H9 (cell line): ENCODE results near the gene RNASEH2B. TPM values are rescaled to one million over a fixed set of nuclear protein-coding genes. Genes with fewer than 3 reads are reported as not detected.

Experiments used
- DNase-seq: peaks from one replicate; pipeline ENCODE4 v3.0.0-alpha.2; 2017
- H2AFZ ChIP-seq: one replicate; pipeline ENCODE4 v1.6.1; 2013; ENCODE audit warnings: mild to moderate bottlenecking, low read length, control low read depth, moderate library complexity
- H2AK5ac ChIP-seq: 2 replicates; pipeline ENCODE4 v1.6.1; 2013; ENCODE audit warnings: low read length, control low read depth, mixed read lengths; ENCODE audit not compliant: insufficient read length
- H2BK120ac ChIP-seq: one replicate; pipeline ENCODE4 v1.6.1; 2013; ENCODE audit warnings: low read depth, mild to moderate bottlenecking, low read length, control low read depth, inconsistent platforms; ENCODE audit not compliant: poor library complexity, severe bottlenecking
- H2BK12ac ChIP-seq: 2 replicates; pipeline ENCODE4 v1.6.1; 2013; ENCODE audit warnings: low read length, control low read depth, mixed read lengths, low read depth; ENCODE audit not compliant: insufficient read length
- H2BK15ac ChIP-seq: 2 replicates; pipeline ENCODE4 v1.6.1; 2013; ENCODE audit warnings: low read depth, low read length, control low read depth
- H2BK20ac ChIP-seq: one replicate; pipeline ENCODE4 v1.6.1; 2013; ENCODE audit warnings: low read depth, mild to moderate bottlenecking, low read length, control low read depth, inconsistent platforms; ENCODE audit not compliant: poor library complexity, severe bottlenecking
- H2BK5ac ChIP-seq: 2 replicates; pipeline ENCODE4 v1.6.1; 2013; ENCODE audit warnings: low read length, control low read depth, mixed read lengths; ENCODE audit not compliant: insufficient read length
- H3K14ac ChIP-seq: 2 replicates; pipeline ENCODE4 v1.6.1; 2013; ENCODE audit warnings: low read length, control low read depth; ENCODE audit not compliant: insufficient read depth
- H3K18ac ChIP-seq: 2 replicates; pipeline ENCODE4 v1.6.1; 2013; ENCODE audit warnings: low read depth, mild to moderate bottlenecking, mixed read lengths, low read length, control low read depth; ENCODE audit not compliant: insufficient read length
- H3K23ac ChIP-seq: 2 replicates; pipeline ENCODE4 v1.6.1; 2013; ENCODE audit warnings: low read length, control low read depth, mixed read lengths, low read depth; ENCODE audit not compliant: insufficient read length
- H3K23me2 ChIP-seq: 2 replicates; pipeline ENCODE4 v1.6.1; 2013; ENCODE audit warnings: low read depth, mild to moderate bottlenecking, mixed read lengths, low read length, control low read depth; ENCODE audit not compliant: insufficient read length, poor library complexity, severe bottlenecking
- H3K27ac ChIP-seq: 2 replicates; pipeline ENCODE4 v1.5.1; 2013; ENCODE audit warnings: low read length, control low read depth, mixed read lengths, low read depth; ENCODE audit not compliant: insufficient read length
- H3K27me3 ChIP-seq: 2 replicates; pipeline ENCODE4 v1.6.1; 2013; ENCODE audit warnings: low read length, control low read depth, inconsistent platforms; ENCODE audit not compliant: insufficient read depth
- H3K4ac ChIP-seq: 2 replicates; pipeline ENCODE4 v1.6.1; 2013; ENCODE audit warnings: low read depth, mild to moderate bottlenecking, control low read depth, inconsistent platforms, low read length, moderate library complexity
- H3K4me1 ChIP-seq: 2 replicates; pipeline ENCODE4 v1.6.1; 2013; ENCODE audit warnings: low read length, control low read depth, inconsistent platforms; ENCODE audit not compliant: insufficient read depth
- H3K4me2 ChIP-seq: 2 replicates; pipeline ENCODE4 v1.6.1; 2013; ENCODE audit warnings: low read length, control low read depth, mixed read lengths; ENCODE audit not compliant: insufficient read length, insufficient read depth
- H3K56ac ChIP-seq: 2 replicates; pipeline ENCODE4 v1.6.1; 2013; ENCODE audit warnings: low read depth, mild to moderate bottlenecking, mixed read lengths, low read length, control low read depth; ENCODE audit not compliant: insufficient read length
- H3K79me1 ChIP-seq: 2 replicates; pipeline ENCODE4 v1.6.1; 2013; ENCODE audit warnings: low read depth, mild to moderate bottlenecking, moderate library complexity, low read length, control low read depth, inconsistent platforms; ENCODE audit not compliant: insufficient read depth, poor library complexity, severe bottlenecking
- H3K79me2 ChIP-seq: 2 replicates; pipeline ENCODE4 v1.6.1; 2013; ENCODE audit warnings: low read length, control low read depth, inconsistent platforms; ENCODE audit not compliant: insufficient read depth
- H3K9ac ChIP-seq: 2 replicates; pipeline ENCODE4 v1.6.1; 2013; ENCODE audit warnings: low read length, control low read depth, mixed read lengths; ENCODE audit not compliant: insufficient read length; ENCODE audit errors: extremely low read depth
- H3K9me3 ChIP-seq: one replicate; pipeline ENCODE4 v1.6.1; 2013; ENCODE audit warnings: low read depth, low read length, inconsistent platforms; ENCODE audit not compliant: control insufficient read depth
- H3T11ph ChIP-seq: one replicate; pipeline ENCODE4 v1.6.1; 2013; ENCODE audit warnings: mild to moderate bottlenecking, low read length, control low read depth, inconsistent platforms
- H4K20me1 ChIP-seq: one replicate; pipeline ENCODE4 v1.6.1; 2013; ENCODE audit not compliant: control insufficient read depth, insufficient read length, insufficient read depth
- H4K5ac ChIP-seq: 2 replicates; pipeline ENCODE4 v1.6.1; 2013; ENCODE audit warnings: low read depth, mild to moderate bottlenecking, mixed read lengths, low read length, control low read depth; ENCODE audit not compliant: insufficient read length
- H4K8ac ChIP-seq: replicated peaks from 2 replicates; pipeline ENCODE4 v1.6.1; 2013; ENCODE audit warnings: low read length, control low read depth, mixed read lengths, low read depth; ENCODE audit not compliant: insufficient read length
- H4K91ac ChIP-seq: 2 replicates; pipeline ENCODE4 v1.6.1; 2013; ENCODE audit warnings: low read depth, mild to moderate bottlenecking, moderate library complexity, mixed read lengths, low read length, control low read depth; ENCODE audit not compliant: insufficient read length
- H3K27ac Mint-ChIP-seq, 3 experiments: 2 replicates in 2 of 3; 3 replicates in 1 of 3; pipeline ENCODE4 v1.8.0; 2020 to 2021; ENCODE audit warnings: mixed read lengths in 3 of 3, mild to moderate bottlenecking in 1 of 3, moderate library complexity in 1 of 3
- H3K27me3 Mint-ChIP-seq: 2 replicates; pipeline ENCODE4 v1.8.0; 2021; ENCODE audit warnings: low read depth, mild to moderate bottlenecking, moderate library complexity, mixed read lengths
- H3K36me3 Mint-ChIP-seq, 3 experiments: 2 replicates in 2 of 3; 3 replicates in 1 of 3; pipeline ENCODE4 v1.8.0; 2020 to 2021; ENCODE audit warnings: low read depth in 3 of 3, mixed read lengths in 3 of 3; ENCODE audit not compliant: insufficient read depth in 1 of 3
- H3K4me1 Mint-ChIP-seq, 2 experiments: 2 replicates each; pipeline ENCODE4 v1.8.0; 2020; ENCODE audit warnings: mixed read lengths in 2 of 2
- H3K4me3 Mint-ChIP-seq, 2 experiments: 2 replicates in 1 of 2; 3 replicates in 1 of 2; pipeline ENCODE4 v1.8.0; 2020 to 2021; ENCODE audit warnings: mild to moderate bottlenecking in 2 of 2, mixed read lengths in 2 of 2, moderate library complexity in 1 of 2
- H3K9me3 Mint-ChIP-seq, 2 experiments: 2 replicates in 1 of 2; 3 replicates in 1 of 2; pipeline ENCODE4 v1.8.0; 2020; ENCODE audit warnings: mild to moderate bottlenecking in 2 of 2, mixed read lengths in 2 of 2, moderate library complexity in 1 of 2
- total RNA-seq: library from RNA; stranded (reverse); gene quantifications from 2 replicates; pipeline ENCODE4 v1.2.1, GENCODE V29; 2021
- TF ChIP-seq, protein P1 (sequence below): fragments of 200-600 bp; sonication (generic); conservative IDR thresholded peaks from 3 replicates; pipeline ENCODE4 v1.8.0; 2021; ENCODE audit warnings: antibody characterized with exemption, mild to moderate bottlenecking

The RNASEH2B gene
- total RNA-seq, 1 experiment from 2014 or later = 53.9 TPM

DNA sequence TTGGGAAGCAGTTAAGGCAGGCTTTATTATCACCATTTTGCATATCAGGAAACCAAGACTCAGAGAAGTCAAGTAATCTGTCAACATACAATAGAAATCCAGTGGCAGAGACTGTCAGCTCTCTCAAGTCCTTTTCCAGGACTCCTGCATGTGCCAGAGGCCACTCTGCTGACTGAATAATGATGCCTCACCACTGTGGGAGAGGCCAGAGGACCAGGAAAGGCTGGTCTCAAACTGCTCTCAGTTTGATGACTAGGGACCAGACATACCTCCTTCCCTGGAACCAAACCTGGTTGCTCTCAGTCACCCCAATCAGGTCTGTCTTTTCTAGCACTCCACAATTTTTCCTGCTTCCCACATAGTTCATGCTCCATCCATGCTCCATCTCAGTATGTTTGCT lies 8.0 kb downstream of the RNASEH2B start:
- Histone ChIP-seq H2AK5ac (no peak overlapping the region), H4K20me1 (no peaks in the 10 kb centered on the region), H2BK15ac (no peak overlapping the region), H3K18ac (no peak overlapping the region), H3K14ac (no peak overlapping the region), H3K23me2 (no peaks in the 10 kb centered on the region), H3K56ac (no peak overlapping the region), H3K27ac (no peak overlapping the region), H4K8ac (no peak overlapping the region), H2AFZ (no peak overlapping the region), H3K4me2 (no peak overlapping the region), H2BK5ac (no peak overlapping the region), H3K23ac (no peak overlapping the region), H3K9me3 (peaks cover 12% of the 10 kb centered on the region), H3K4me1 (peaks cover 5% of the 10 kb centered on the region; the same call in 1 of the 2 replicates), H2BK20ac (no peak overlapping the region), H3K79me1 (peaks cover 2% of the 10 kb centered on the region), H2BK12ac (no peak overlapping the region), H3K79me2 (peaks cover 5% of the 10 kb centered on the region; the same call in 1 of the 2 replicates), H2BK120ac (no peak overlapping the region), H3K9ac (no peak overlapping the region), H3T11ph (no peak overlapping the region), H4K5ac (no peak overlapping the region), H4K91ac (no peak overlapping the region), H3K4ac (no peak overlapping the region), H3K27me3 (no peaks in the 10 kb centered on the region)
- DNase-seq = no peak
- Mint-ChIP-seq H3K27ac (peak overlapping the region in 1 of 3 experiments; percentile 25; a peak in 1 of 7 replicates), H3K36me3 (peaks cover 17 to 22% (median 20%) of the 10 kb centered on the region in 3 experiments), H3K4me1 (peaks cover 19 to 26% of the 10 kb centered on the region in 2 experiments), H3K9me3 (peaks cover 16 to 18% of the 10 kb centered on the region in 2 experiments), H3K4me3 (no peak overlapping the region), H3K27me3 (no peaks in the 10 kb centered on the region)
- TF ChIP-seq, protein P1, sequence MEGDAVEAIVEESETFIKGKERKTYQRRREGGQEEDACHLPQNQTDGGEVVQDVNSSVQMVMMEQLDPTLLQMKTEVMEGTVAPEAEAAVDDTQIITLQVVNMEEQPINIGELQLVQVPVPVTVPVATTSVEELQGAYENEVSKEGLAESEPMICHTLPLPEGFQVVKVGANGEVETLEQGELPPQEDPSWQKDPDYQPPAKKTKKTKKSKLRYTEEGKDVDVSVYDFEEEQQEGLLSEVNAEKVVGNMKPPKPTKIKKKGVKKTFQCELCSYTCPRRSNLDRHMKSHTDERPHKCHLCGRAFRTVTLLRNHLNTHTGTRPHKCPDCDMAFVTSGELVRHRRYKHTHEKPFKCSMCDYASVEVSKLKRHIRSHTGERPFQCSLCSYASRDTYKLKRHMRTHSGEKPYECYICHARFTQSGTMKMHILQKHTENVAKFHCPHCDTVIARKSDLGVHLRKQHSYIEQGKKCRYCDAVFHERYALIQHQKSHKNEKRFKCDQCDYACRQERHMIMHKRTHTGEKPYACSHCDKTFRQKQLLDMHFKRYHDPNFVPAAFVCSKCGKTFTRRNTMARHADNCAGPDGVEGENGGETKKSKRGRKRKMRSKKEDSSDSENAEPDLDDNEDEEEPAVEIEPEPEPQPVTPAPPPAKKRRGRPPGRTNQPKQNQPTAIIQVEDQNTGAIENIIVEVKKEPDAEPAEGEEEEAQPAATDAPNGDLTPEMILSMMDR = no peak
